Testis (tissue), 3 donors: ENCODE measurements around the gene MAN2B2. TPM values are rescaled to one million over a fixed set of nuclear protein-coding genes. Genes with fewer than 3 reads are reported as not detected.
"Not testable (repeated sequence)": the region's sequence is repeated elsewhere in the genome, so short reads cannot be mapped to it uniquely, and the experiment has no call there.

Experiments
- DNase-seq: peaks from one replicate; pipeline ENCODE4 v3.0.0-alpha.2; 2019
- H3K27ac ChIP-seq, 2 donors: fragments of 200-600 bp; sonication (generic); one replicate each; pipeline ENCODE4 v1.5.1; 2019
- H3K27me3 ChIP-seq: fragments of 200-600 bp; sonication (generic); one replicate; pipeline ENCODE4 v1.5.1; 2019
- H3K36me3 ChIP-seq: fragments of 200-600 bp; sonication (generic); one replicate; pipeline ENCODE4 v1.5.1; 2017; ENCODE audit warnings: low read depth; ENCODE audit errors: missing control alignments
- H3K4me1 ChIP-seq: fragments of 200-600 bp; sonication (generic); one replicate; pipeline ENCODE4 v1.5.1; 2019
- H3K4me3 ChIP-seq, 2 donors: fragments of 200-600 bp; sonication (generic); one replicate each; pipeline ENCODE4 v1.5.1; 2017 to 2019
- H3K9me3 ChIP-seq: fragments of 200-600 bp; sonication (generic); one replicate; pipeline ENCODE4 v1.5.1; 2017
- CTCF ChIP-seq, 3 experiments: fragments of 450-650 bp in 2 of 3; fragments of 200-600 bp in 1 of 3; sonication (generic) in 1 of 3; IDR thresholded peaks; one replicate each; pipeline ENCODE4 v1.5.1; 2016 to 2019; ENCODE audit warnings: antibody characterized with exemption in 3 of 3, mild to moderate bottlenecking in 2 of 3, moderate library complexity in 1 of 3
- POLR2A ChIP-seq: fragments of 450-650 bp; IDR thresholded peaks from one replicate; pipeline ENCODE4 v1.6.1; 2017; ENCODE audit warnings: antibody characterized with exemption, mild to moderate bottlenecking, moderate library complexity
- WGBS, 2 donors: methylation state at CpG; one replicate each; pipeline ENCODE4 v1.1.5; 2018; 5-methylcytosine and 5-hydroxymethylcytosine counted together
- intact Hi-C: fragments of 100-400 bp; cut with DNase I; formaldehyde crosslinking; loops from one replicate; pipeline ENCODE4 v1.15.1; 2023; ENCODE audit warnings: low total_unique reads
- polyA plus RNA-seq: library from polyadenylated mRNA; stranded (reverse); fragments of 350-450 nt; fragmentation: Illumina TruSeq; extraction: RNeasy Lipid Tissue Mini Kit (QIAGEN cat#74804); gene quantifications from one replicate; pipeline ENCODE4 v1.2.3, GENCODE V29; 2014; ENCODE audit warnings: low read depth, low replicate concordance; ENCODE audit not compliant: insufficient read depth
- total RNA-seq, 2 donors: library from RNA; depleted of rRNA; stranded (reverse); fragments of >200 nt; gene quantifications; one replicate each; pipeline ENCODE4 v1.2.3, GENCODE V29; 2016

MAN2B2 gene
- total and polyA plus RNA-seq, 3 donors from 2014 or later, result 15.0 to 23.7 (median 17.0) TPM

GRCh38 chr4:6622744-6623143 lies 47.8 kb downstream of the MAN2B2 start:
- no peak for DNase-seq

GRCh38 chr4:6625256-6625655 lies 50.3 kb downstream of the MAN2B2 start:
- DNase-seq, result no peak
- intact Hi-C loops, result no loop called here
- no peaks in the 10 kb centered on the region for H3K4me1 ChIP-seq
- 74 to 91% methylated on average over 9 of the region's 9 CpGs for WGBS, 2 donors
- H3K27me3 ChIP-seq, result no peaks in the 10 kb centered on the region
- H3K4me3 ChIP-seq, result no peak overlapping the region
- TF ChIP-seq POLR2A (no peak), CTCF (IDR thresholded peaks at IDR 0.05) (no peak)
- no peaks in the 10 kb centered on the region for H3K36me3 ChIP-seq
- no peak overlapping the region for H3K27ac ChIP-seq
- no peaks in the 10 kb centered on the region for H3K9me3 ChIP-seq

More at GRCh38 chr4:6622744-6623143, 47.8 kb downstream of the MAN2B2 start:
- Histone ChIP-seq H3K9me3 (no peaks in the 10 kb centered on the region), H3K4me3 (no peak overlapping the region), H3K4me1 (no peaks in the 10 kb centered on the region), H3K36me3 (no peaks in the 10 kb centered on the region), H3K27me3 (no peaks in the 10 kb centered on the region), H3K27ac (no peak overlapping the region)
- WGBS, 2 donors, result 87 to 93% methylated on average over 1 to 2 of the region's 2 CpGs
- intact Hi-C loops, result no loop called here
- TF ChIP-seq CTCF (IDR thresholded peaks at IDR 0.05) (no peak), POLR2A (no peak)

- no peaks in the 10 kb centered on the region for H3K4me1 ChIP-seq
- H3K27ac ChIP-seq, result no peak overlapping the region
- no peaks in the 10 kb centered on the region for H3K36me3 ChIP-seq
- whole genome bisulfite sequencing, 2 donors, result 80 to 91% methylated on average over 10 to 11 of the region's 11 CpGs
- H3K4me3 ChIP-seq, result no peak overlapping the region
- TF ChIP-seq POLR2A (no peak), CTCF (IDR thresholded peaks at IDR 0.05) (no peak)
- H3K9me3 ChIP-seq, result no peaks in the 10 kb centered on the region
- DNase-seq, result no peak
- intact Hi-C loops, result no loop called here
- no peaks in the 10 kb centered on the region for H3K27me3 ChIP-seq
Measured at GRCh38 chr4:6626066-6626465, 51.1 kb downstream of the MAN2B2 start.

- 84 to 86% methylated on average over 3 of the region's 3 CpGs for WGBS, 2 donors
- no peak for DNase-seq
- intact Hi-C loops, result no loop called here
- Histone ChIP-seq H3K36me3 (no peaks in the 10 kb centered on the region), H3K4me3 (no peak overlapping the region), H3K27ac (no peak overlapping the region), H3K9me3 (no peaks in the 10 kb centered on the region), H3K27me3 (no peaks in the 10 kb centered on the region), H3K4me1 (no peaks in the 10 kb centered on the region)
- TF ChIP-seq CTCF (IDR thresholded peaks at IDR 0.05) (no peak), POLR2A (no peak)
Measured at GRCh38 chr4:6627832-6628231, 52.8 kb downstream of the MAN2B2 start.

GRCh38 chr4:6628484-6628883 lies 53.5 kb downstream of the MAN2B2 start:
- H3K27me3 ChIP-seq, intact Hi-C loops, H3K4me3 ChIP-seq, H3K36me3 ChIP-seq, H3K9me3 ChIP-seq, DNase-seq, H3K27ac ChIP-seq, H3K4me1 ChIP-seq: not testable (repeated sequence)
- 100% methylated on average over 1 of the region's 1 CpG for WGBS, 2 donors
